ENCODE results near the gene TRNAU1AP.

GRCh38 chr1:28577052-28577678, 24.3 kb downstream of the TRNAU1AP start:
- no peak for TF ChIP-seq TAF1 (IDR thresholded peaks at IDR 0.05; ENCODE audit: borderline replicate concordance, insufficient read depth, low read length)
- peak; percentile 39; the same call in 1 of the 2 replicates for TF ChIP-seq POLR2AphosphoS5 (IDR thresholded peaks at IDR 0.05; ENCODE audit: low read depth, low read length)
- TF ChIP-seq REST (IDR thresholded peaks at IDR 0.05; ENCODE audit: insufficient read depth in 1 of 2, low read depth in 2 of 2, low read length in 2 of 2) = no peak
- TF ChIP-seq SIN3A (IDR thresholded peaks at IDR 0.05; ENCODE audit: borderline replicate concordance, insufficient read depth, low read length) = peak; percentile 97; the same call in 1 of the 2 replicates
- TF ChIP-seq FOXP2 (optimal IDR thresholded peaks at IDR 0.05; ENCODE audit: borderline replicate concordance, extremely low read depth, extremely low read length, insufficient read depth) = no peak

All from PFSK-1 (cell line).